Stimulated activated CD4-positive, alpha-beta T cell treated with anti-CD3 and anti-CD28 coated beads, Interleukin-4, amount 100 ng/mL, for 1 hour (primary cell): ENCODE results near the gene AGBL1.

Source experiments
- DNase-seq: peaks from one replicate; pipeline ENCODE4 v3.0.0-alpha.2; 2020

Gene AGBL1

GRCh38 chr15:86610038-86610437 is 530.4 kb downstream of the AGBL1 start:
- DNase-seq = no peak

GRCh38 chr15:86611417-86612040 is 531.9 kb downstream of the AGBL1 start:
- no peak for DNase-seq

- DNase-seq = no peak
Measured at GRCh38 chr15:86615411-86615810, 535.7 kb downstream of the AGBL1 start.

GRCh38 chr15:86615816-86616215 is 536.1 kb downstream of the AGBL1 start:
- DNase-seq = no peak

- no peak for DNase-seq
Measured at GRCh38 chr15:86616771-86617170, 537.1 kb downstream of the AGBL1 start.

GRCh38 chr15:86620157-86620556 is 540.5 kb downstream of the AGBL1 start:
- no peak for DNase-seq

GRCh38 chr15:86620641-86621349 is 541.1 kb downstream of the AGBL1 start:
- DNase-seq = no peak

GRCh38 chr15:86623236-86623635 is 543.6 kb downstream of the AGBL1 start:
- no peak for DNase-seq

GRCh38 chr15:86624261-86625036 is 544.8 kb downstream of the AGBL1 start:
- peak; percentile 78 for DNase-seq

GRCh38 chr15:86629409-86630356 is 550.0 kb downstream of the AGBL1 start:
- no peak for DNase-seq

GRCh38 chr15:86630946-86631345 is 551.3 kb downstream of the AGBL1 start:
- no peak for DNase-seq

- DNase-seq = no peak
Measured at GRCh38 chr15:86634146-86634545, 554.5 kb downstream of the AGBL1 start.

GRCh38 chr15:86634992-86635638 is 555.4 kb downstream of the AGBL1 start:
- DNase-seq = no peak

GRCh38 chr15:86644339-86644738 is 564.7 kb downstream of the AGBL1 start:
- no peak for DNase-seq

- no peak for DNase-seq
Measured at GRCh38 chr15:86645925-86646500, 566.3 kb downstream of the AGBL1 start.

GRCh38 chr15:86647810-86648440 is 568.3 kb downstream of the AGBL1 start:
- DNase-seq = no peak

GRCh38 chr15:86649277-86649676 is 569.6 kb downstream of the AGBL1 start:
- DNase-seq = no peak

- no peak for DNase-seq
Measured at GRCh38 chr15:86650094-86650493, 570.4 kb downstream of the AGBL1 start.

GRCh38 chr15:86653344-86654197 is 573.9 kb downstream of the AGBL1 start:
- DNase-seq = no peak

GRCh38 chr15:86654501-86654900 is 574.8 kb downstream of the AGBL1 start:
- no peak for DNase-seq
